ENCODE measurements around the gene SRGAP1.

GRCh38 chr12:63912651-63913050 is 68.2 kb downstream of the SRGAP1 start:
- TF ChIP-seq YY1 (IDR thresholded peaks at IDR 0.05; ENCODE audit: low read depth, low read length) (no peak), SIRT6 (IDR thresholded peaks at IDR 0.05; ENCODE audit: low read length) (no peak), EP300 (IDR thresholded peaks at IDR 0.05; ENCODE audit: borderline replicate concordance in 1 of 2, low read depth in 2 of 2, low read length in 2 of 2) (no peak), CTCF (IDR thresholded peaks at IDR 0.05; ENCODE audit: control extremely low read depth in 1 of 3, insufficient read depth in 1 of 3, low read depth in 1 of 3, low read length in 3 of 3) (no peak), JUND (IDR thresholded peaks at IDR 0.05; ENCODE audit: low read length) (no peak), NRF1 (IDR thresholded peaks at IDR 0.05; ENCODE audit: low read depth, low read length) (no peak), MAFK (IDR thresholded peaks at IDR 0.05; ENCODE audit: low read depth, low read length) (no peak), SRF (IDR thresholded peaks at IDR 0.05; ENCODE audit: low read depth, low read length) (no peak)
